Ishikawa (cell line): ENCODE results near the gene TBX6.

Experiments
- CEBPB ChIP-seq: IDR thresholded peaks from 2 replicates; pipeline ENCODE4 v1.6.1; 2012
- FOXM1 ChIP-seq: IDR thresholded peaks from 2 replicates; pipeline ENCODE4 v1.6.1; 2012; ENCODE audit warnings: low read depth, borderline replicate concordance
- RAD21 ChIP-seq: IDR thresholded peaks from 2 replicates; pipeline ENCODE4 v1.6.1; 2012; ENCODE audit warnings: low read depth
- ZBTB7A ChIP-seq: IDR thresholded peaks from 2 replicates; pipeline ENCODE4 v1.6.1; 2012; ENCODE audit warnings: low read depth
- TF ChIP-seq, protein P1 (sequence below): IDR thresholded peaks from 2 replicates; pipeline ENCODE4 v1.6.1; 2012
- TF ChIP-seq, protein P2 (sequence below): IDR thresholded peaks from 2 replicates; pipeline ENCODE4 v1.6.1; 2012

DNA sequence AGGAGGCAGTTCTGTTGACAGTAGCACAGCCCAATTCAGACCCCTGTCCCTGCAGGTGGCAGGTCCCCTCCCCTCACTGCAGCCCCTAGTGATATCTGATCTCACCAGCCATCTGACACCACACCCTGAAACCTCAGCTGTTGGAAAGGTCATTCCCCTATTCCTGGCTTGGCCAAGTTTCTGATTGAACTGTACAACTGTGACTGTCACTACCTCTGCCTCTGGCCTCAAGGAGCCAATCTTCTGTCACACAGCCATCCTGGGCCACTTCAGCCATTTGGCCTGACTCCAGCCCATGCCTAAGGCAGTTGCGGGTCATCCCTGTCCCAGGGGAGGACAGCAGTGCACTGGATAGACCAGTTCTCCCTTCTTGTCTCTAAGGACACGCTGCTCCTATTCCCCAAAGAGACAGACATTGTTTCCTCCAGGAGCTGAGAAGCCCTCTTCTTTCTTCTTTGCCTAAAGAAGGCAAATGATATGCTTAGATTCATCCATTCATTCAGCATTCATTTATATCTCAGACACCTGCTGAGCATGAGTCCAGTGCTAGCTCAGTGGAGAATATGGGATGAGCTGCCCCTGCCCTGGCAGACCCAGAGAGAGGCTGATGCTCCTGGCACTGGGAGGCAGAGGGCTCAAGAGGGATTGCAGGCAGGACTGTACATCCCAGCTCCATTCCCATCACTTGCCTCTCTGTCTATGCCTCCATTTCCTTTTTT is 30.7 kb downstream of the TBX6 start:
- TF ChIP-seq, protein P1, sequence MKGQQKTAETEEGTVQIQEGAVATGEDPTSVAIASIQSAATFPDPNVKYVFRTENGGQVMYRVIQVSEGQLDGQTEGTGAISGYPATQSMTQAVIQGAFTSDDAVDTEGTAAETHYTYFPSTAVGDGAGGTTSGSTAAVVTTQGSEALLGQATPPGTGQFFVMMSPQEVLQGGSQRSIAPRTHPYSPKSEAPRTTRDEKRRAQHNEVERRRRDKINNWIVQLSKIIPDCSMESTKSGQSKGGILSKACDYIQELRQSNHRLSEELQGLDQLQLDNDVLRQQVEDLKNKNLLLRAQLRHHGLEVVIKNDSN = no peak
- no peak for TF ChIP-seq ZBTB7A
- no peak for TF ChIP-seq FOXM1
- TF ChIP-seq CEBPB = no peak
- no peak for TF ChIP-seq RAD21
- TF ChIP-seq, protein P2, sequence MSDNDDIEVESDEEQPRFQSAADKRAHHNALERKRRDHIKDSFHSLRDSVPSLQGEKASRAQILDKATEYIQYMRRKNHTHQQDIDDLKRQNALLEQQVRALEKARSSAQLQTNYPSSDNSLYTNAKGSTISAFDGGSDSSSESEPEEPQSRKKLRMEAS = no peak
